Trophoblast cell (in vitro differentiated cells and primary cell): Measurements from ENCODE around the gene TXNDC9.
"Not testable (repeated sequence)": the region's sequence is repeated elsewhere in the genome, so short reads cannot be mapped to it uniquely, and the experiment has no call there.

Experiments
- DNase-seq, 2 donors: peaks; one replicate each; pipeline ENCODE4 v3.0.0-alpha.2; 2016
- H2AFZ ChIP-seq: 2 replicates; pipeline ENCODE4 v1.6.1; 2013; ENCODE audit warnings: low read length, moderate library complexity, mild to moderate bottlenecking; ENCODE audit not compliant: insufficient read depth, poor library complexity
- H2AK5ac ChIP-seq: 2 replicates; pipeline ENCODE4 v1.6.1; 2013; ENCODE audit warnings: mild to moderate bottlenecking, low read length
- H2BK120ac ChIP-seq: 2 replicates; pipeline ENCODE4 v1.6.1; 2013; ENCODE audit warnings: low read length, mild to moderate bottlenecking, moderate library complexity; ENCODE audit not compliant: insufficient read depth, poor library complexity
- H2BK12ac ChIP-seq: 2 replicates; pipeline ENCODE4 v1.6.1; 2013; ENCODE audit warnings: mild to moderate bottlenecking, low read length, moderate library complexity
- H2BK5ac ChIP-seq: 2 replicates; pipeline ENCODE4 v1.6.1; 2013; ENCODE audit warnings: low read length, low read depth, moderate library complexity, mild to moderate bottlenecking; ENCODE audit not compliant: poor library complexity
- H3K14ac ChIP-seq: 2 replicates; pipeline ENCODE4 v1.6.1; 2013; ENCODE audit warnings: mild to moderate bottlenecking, low read length
- H3K18ac ChIP-seq: 2 replicates; pipeline ENCODE4 v1.6.1; 2013; ENCODE audit warnings: mild to moderate bottlenecking, low read length
- H3K23ac ChIP-seq: 2 replicates; pipeline ENCODE4 v1.6.1; 2013; ENCODE audit warnings: low read length
- H3K27ac ChIP-seq: 2 replicates; pipeline ENCODE4 v1.5.1; 2013; ENCODE audit warnings: low read depth, mild to moderate bottlenecking, inconsistent platforms, low read length, moderate library complexity
- H3K27me3 ChIP-seq: 2 replicates; pipeline ENCODE4 v1.6.1; 2013; ENCODE audit warnings: inconsistent platforms, mild to moderate bottlenecking, low read length, moderate library complexity; ENCODE audit not compliant: insufficient read depth
- H3K36me3 ChIP-seq, 2 experiments: 1 replicate in 1 of 2; 2 replicates in 1 of 2; pipeline ENCODE4 v1.6.1; 2013; ENCODE audit warnings: low read length in 2 of 2, mild to moderate bottlenecking in 2 of 2, moderate library complexity in 1 of 2; ENCODE audit not compliant: insufficient read depth in 2 of 2, control insufficient read depth in 1 of 2
- H3K4ac ChIP-seq: 2 replicates; pipeline ENCODE4 v1.6.1; 2013; ENCODE audit warnings: low read depth, mild to moderate bottlenecking, low read length, moderate library complexity
- H3K4me1 ChIP-seq, 2 experiments: 1 replicate in 1 of 2; 2 replicates in 1 of 2; pipeline ENCODE4 v1.6.1; 2013; ENCODE audit warnings: low read length in 2 of 2, mild to moderate bottlenecking in 2 of 2, moderate library complexity in 1 of 2; ENCODE audit not compliant: insufficient read depth in 2 of 2, control insufficient read depth in 1 of 2
- H3K4me2 ChIP-seq: 2 replicates; pipeline ENCODE4 v1.6.1; 2013; ENCODE audit warnings: inconsistent platforms, mild to moderate bottlenecking, low read length, moderate library complexity
- H3K4me3 ChIP-seq: 2 replicates; pipeline ENCODE4 v1.5.1; 2013; ENCODE audit warnings: mild to moderate bottlenecking, low read depth, low read length, inconsistent platforms
- H3K79me1 ChIP-seq: one replicate; pipeline ENCODE4 v1.6.1; 2013; ENCODE audit warnings: low read length
- H3K79me2 ChIP-seq: 2 replicates; pipeline ENCODE4 v1.6.1; 2013; ENCODE audit warnings: low read length, mild to moderate bottlenecking; ENCODE audit not compliant: control insufficient read depth, insufficient read depth, poor library complexity
- H3K9ac ChIP-seq: 2 replicates; pipeline ENCODE4 v1.6.1; 2013; ENCODE audit warnings: mild to moderate bottlenecking, low read length
- H3K9me3 ChIP-seq: 2 replicates; pipeline ENCODE4 v1.6.1; 2013; ENCODE audit warnings: low read depth, mild to moderate bottlenecking, control low read depth, inconsistent platforms, low read length; ENCODE audit not compliant: insufficient read depth
- H4K12ac ChIP-seq: 2 replicates; pipeline ENCODE4 v1.6.1; 2013; ENCODE audit warnings: low read depth, mild to moderate bottlenecking, low read length, moderate library complexity
- H4K8ac ChIP-seq: 2 replicates; pipeline ENCODE4 v1.6.1; 2013; ENCODE audit warnings: low read depth, mild to moderate bottlenecking, low read length, moderate library complexity
- H4K91ac ChIP-seq: one replicate; pipeline ENCODE4 v1.6.1; 2013; ENCODE audit warnings: low read depth, mild to moderate bottlenecking, low read length, moderate library complexity
- WGBS: extraction: QIAGEN DNeasy Blood & Tissue Kit; methylation state at CpG from one replicate; pipeline ENCODE4 v1.1.7; 2013; ENCODE audit warnings: missing lambda C conversion rate; ENCODE audit not compliant: insufficient read length, insufficient coverage; ENCODE audit errors: extremely low coverage; 5-methylcytosine and 5-hydroxymethylcytosine counted together

Gene TXNDC9

DNA sequence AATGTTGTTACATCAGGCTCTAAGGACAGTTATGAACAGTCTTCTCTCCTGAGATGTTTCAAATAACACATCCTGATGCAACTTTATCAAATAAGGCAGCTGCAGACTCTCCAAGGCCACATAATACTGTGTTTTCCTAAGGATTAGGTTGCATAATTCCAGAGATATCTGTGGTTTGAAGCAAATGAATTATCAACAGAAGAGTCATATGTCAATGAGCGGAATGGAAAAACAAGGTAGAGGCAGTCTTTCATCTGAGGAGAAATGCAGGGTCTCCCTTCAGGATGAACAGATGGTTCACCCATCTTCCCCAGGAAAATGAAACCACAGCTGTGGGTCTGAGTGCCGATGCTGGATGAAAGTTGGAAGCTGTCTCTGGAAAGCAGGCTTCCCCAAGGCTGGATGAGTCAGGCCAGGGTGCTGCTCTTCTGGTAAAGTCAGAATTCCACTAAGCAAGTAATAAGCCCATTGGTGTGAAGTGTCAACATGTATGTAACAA, 57.3 kb downstream of the TXNDC9 start:
- Histone ChIP-seq H3K18ac (no peak overlapping the region), H3K27me3 (no peaks in the 10 kb centered on the region), H3K14ac (no peak overlapping the region), H3K9me3 (peaks cover 1% of the 10 kb centered on the region), H3K9ac (no peak overlapping the region), H2AFZ (no peak overlapping the region), H3K4me3 (no peak overlapping the region), H3K4me1 (no peaks in the 10 kb centered on the region), H3K36me3 (no peaks in the 10 kb centered on the region), H2BK120ac (no peak overlapping the region), H4K8ac (no peak overlapping the region), H3K79me2 (no peaks in the 10 kb centered on the region), H4K12ac (no peak overlapping the region), H2BK12ac (no peak overlapping the region), H2AK5ac (no peak overlapping the region), H3K4me2 (no peak overlapping the region), H3K23ac (no peak overlapping the region), H3K79me1 (no peaks in the 10 kb centered on the region), H2BK5ac (no peak overlapping the region), H3K4ac (no peak overlapping the region), H4K91ac (no peak overlapping the region), H3K27ac (no peak overlapping the region)
- peak; percentile 93 to 94 for DNase-seq
- whole genome bisulfite sequencing, result no CpG with 5 or more reads among the region's 2 CpGs

DNA sequence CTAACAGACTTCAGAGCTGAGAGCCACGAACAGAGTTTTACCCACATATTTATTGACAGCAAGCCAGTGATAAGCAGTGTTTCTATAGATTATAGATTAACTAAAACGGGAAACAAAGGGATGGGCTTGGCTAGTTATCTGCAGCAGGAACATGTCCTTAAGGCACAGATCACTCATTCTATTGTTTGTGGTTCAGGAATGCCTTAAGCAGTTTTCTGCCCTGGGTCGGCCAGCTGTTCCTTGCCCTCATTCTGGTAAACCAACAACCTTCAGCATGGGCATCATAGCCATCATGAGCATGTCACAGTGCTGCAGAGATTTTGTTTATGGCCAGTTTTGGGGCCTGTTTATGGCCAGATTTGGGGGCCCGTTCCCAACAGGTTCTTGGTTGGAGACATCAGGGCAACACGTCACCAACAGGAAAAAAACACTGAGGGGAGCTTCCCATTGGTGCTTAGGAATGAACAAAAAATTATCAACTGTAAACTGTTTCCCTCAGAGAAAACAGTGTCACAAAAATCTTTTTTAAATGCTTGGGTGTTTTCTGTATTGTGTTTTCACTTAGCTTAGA, 57.9 kb downstream of the TXNDC9 start:
- not testable (repeated sequence) for H3K79me1 ChIP-seq, H3K79me2 ChIP-seq, H4K12ac ChIP-seq, H3K4me1 ChIP-seq, H3K36me3 ChIP-seq, H2BK120ac ChIP-seq, H3K18ac ChIP-seq, H3K9ac ChIP-seq, H2BK5ac ChIP-seq, H3K4me3 ChIP-seq, H4K8ac ChIP-seq, H3K14ac ChIP-seq, H3K23ac ChIP-seq, H3K27ac ChIP-seq, H3K27me3 ChIP-seq, H2BK12ac ChIP-seq, H3K4ac ChIP-seq, H2AFZ ChIP-seq, H4K91ac ChIP-seq, H3K4me2 ChIP-seq, H3K9me3 ChIP-seq, H2AK5ac ChIP-seq, DNase-seq
- no CpG with 5 or more reads among the region's 5 CpGs for WGBS

DNA sequence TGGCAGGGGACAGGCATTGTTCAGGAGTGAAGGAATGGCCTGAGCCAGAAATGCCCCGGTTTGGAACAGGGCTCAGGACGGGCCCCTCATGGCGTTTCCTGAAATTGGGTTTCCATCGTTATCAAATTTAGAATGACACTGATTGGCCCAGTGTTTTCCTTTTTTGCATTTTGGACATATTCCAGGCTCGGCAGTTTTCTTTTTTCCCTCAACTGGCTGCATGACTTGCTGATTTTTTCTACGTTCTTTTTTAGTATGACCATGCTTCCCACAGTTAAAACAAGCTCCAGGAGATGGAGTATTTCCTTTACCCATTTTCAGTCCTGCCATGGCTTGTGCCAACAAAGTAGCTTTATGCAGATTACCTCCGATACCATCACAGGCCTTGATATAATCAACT, 60.3 kb downstream of the TXNDC9 start:
- no peak for DNase-seq
- no peak overlapping the region for H2BK5ac ChIP-seq
- no CpG with 5 or more reads among the region's 7 CpGs for WGBS

More for the DNA sequence above, 60.3 kb downstream of the TXNDC9 start:
- no peak overlapping the region for H3K27ac ChIP-seq
- H3K4me3 ChIP-seq, result no peak overlapping the region
- no peak overlapping the region for H4K12ac ChIP-seq
- no peak overlapping the region for H3K18ac ChIP-seq
- no peaks in the 10 kb centered on the region for H3K36me3 ChIP-seq
- no peak overlapping the region for H2BK12ac ChIP-seq
- H4K91ac ChIP-seq, result no peak overlapping the region
- H3K79me2 ChIP-seq, result no peaks in the 10 kb centered on the region
- H2BK120ac ChIP-seq, result no peak overlapping the region
- peaks cover 1% of the 10 kb centered on the region for H3K9me3 ChIP-seq
- no peak overlapping the region for H3K4ac ChIP-seq
- no peak overlapping the region for H3K23ac ChIP-seq
- H2AFZ ChIP-seq, result no peak overlapping the region
- H3K79me1 ChIP-seq, result no peaks in the 10 kb centered on the region
- no peak overlapping the region for H4K8ac ChIP-seq
- no peak overlapping the region for H2AK5ac ChIP-seq
- H3K4me1 ChIP-seq, result no peaks in the 10 kb centered on the region
- no peak overlapping the region for H3K14ac ChIP-seq
- H3K27me3 ChIP-seq, result no peaks in the 10 kb centered on the region
- H3K9ac ChIP-seq, result no peak overlapping the region
- no peak overlapping the region for H3K4me2 ChIP-seq
